Measurements from ENCODE around the gene NAA10. TPM values are rescaled to one million over a fixed set of nuclear protein-coding genes. Genes with fewer than 3 reads are reported as not detected.

NAA10 gene
- total and polyA plus RNA-seq, 2 of the 13 experiments (the other 11 are each of a cell fraction or from before 2014, with no cell fraction given), result 49.2 to 51.7 TPM

GRCh38 chrX:153971450-153972367 is 36.9 kb upstream of the NAA10 start, which contains the start of gene HCFC1 (continued):
- TF ChIP-seq DZIP1 (CRISPR knock-in tag; IDR thresholded peaks at IDR 0.05), result no peak
- TF ChIP-seq GATAD2A (CRISPR knock-in tag; IDR thresholded peaks at IDR 0.05), result no peak
- TF ChIP-seq PRMT3 (CRISPR knock-in tag; IDR thresholded peaks at IDR 0.05; ENCODE audit: borderline replicate concordance, low read depth), result no peak
- no peak for TF ChIP-seq MATR3 (CRISPR knock-in tag; IDR thresholded peaks at IDR 0.05)
- TF ChIP-seq PREB (CRISPR knock-in tag; IDR thresholded peaks at IDR 0.05), result no peak
- no peak for TF ChIP-seq HHEX (CRISPR knock-in tag; IDR thresholded peaks at IDR 0.05)
- TF ChIP-seq GMEB1 (CRISPR knock-in tag; IDR thresholded peaks at IDR 0.05; ENCODE audit: borderline replicate concordance), result peak; percentile 70
- no peak for TF ChIP-seq ZNF670 (CRISPR knock-in tag; IDR thresholded peaks at IDR 0.05; ENCODE audit: borderline replicate concordance)
- TF ChIP-seq ZNF432 (CRISPR knock-in tag; IDR thresholded peaks at IDR 0.05; ENCODE audit: borderline replicate concordance), result no peak
- no peak for TF ChIP-seq SIN3A (IDR thresholded peaks at IDR 0.05; ENCODE audit: borderline replicate concordance, low read depth, low read length)
- no peak for TF ChIP-seq KLF15 (CRISPR knock-in tag; IDR thresholded peaks at IDR 0.05; ENCODE audit: borderline replicate concordance)
- TF ChIP-seq PHF8 (CRISPR knock-in tag; IDR thresholded peaks at IDR 0.05), result peak; percentile 44
- TF ChIP-seq MEIS2 (CRISPR knock-in tag; IDR thresholded peaks at IDR 0.05), result no peak
- TF ChIP-seq ELF4 (CRISPR knock-in tag; IDR thresholded peaks at IDR 0.05; ENCODE audit: borderline replicate concordance), result no peak
- no peak for TF ChIP-seq THAP7 (CRISPR knock-in tag; IDR thresholded peaks at IDR 0.05)
- no peak for TF ChIP-seq ZNF503 (CRISPR knock-in tag; IDR thresholded peaks at IDR 0.05)
- no peak for TF ChIP-seq LBX2 (CRISPR knock-in tag; IDR thresholded peaks at IDR 0.05; ENCODE audit: borderline replicate concordance)
- no peak for TF ChIP-seq AHR (CRISPR knock-in tag; IDR thresholded peaks at IDR 0.05)
